ENCODE measurements around the gene CAPN14.

CAPN14 gene

GRCh38 chr2:31238906-31239592 lies 21.7 kb upstream of the CAPN14 start (continued):
- TF ChIP-seq, protein P1, sequence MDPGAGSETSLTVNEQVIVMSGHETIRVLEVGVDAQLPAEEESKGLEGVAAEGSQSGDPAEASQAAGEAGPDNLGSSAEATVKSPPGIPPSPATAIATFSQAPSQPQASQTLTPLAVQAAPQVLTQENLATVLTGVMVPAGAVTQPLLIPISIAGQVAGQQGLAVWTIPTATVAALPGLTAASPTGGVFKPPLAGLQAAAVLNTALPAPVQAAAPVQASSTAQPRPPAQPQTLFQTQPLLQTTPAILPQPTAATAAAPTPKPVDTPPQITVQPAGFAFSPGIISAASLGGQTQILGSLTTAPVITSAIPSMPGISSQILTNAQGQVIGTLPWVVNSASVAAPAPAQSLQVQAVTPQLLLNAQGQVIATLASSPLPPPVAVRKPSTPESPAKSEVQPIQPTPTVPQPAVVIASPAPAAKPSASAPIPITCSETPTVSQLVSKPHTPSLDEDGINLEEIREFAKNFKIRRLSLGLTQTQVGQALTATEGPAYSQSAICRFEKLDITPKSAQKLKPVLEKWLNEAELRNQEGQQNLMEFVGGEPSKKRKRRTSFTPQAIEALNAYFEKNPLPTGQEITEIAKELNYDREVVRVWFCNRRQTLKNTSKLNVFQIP (CRISPR knock-in tag; IDR thresholded peaks at IDR 0.05; ENCODE audit: borderline replicate concordance, low read depth), result no peak
- TF ChIP-seq ZC3H10 (CRISPR knock-in tag; IDR thresholded peaks at IDR 0.05), result no peak
- TF ChIP-seq TOX (CRISPR knock-in tag; IDR thresholded peaks at IDR 0.05; ENCODE audit: borderline replicate concordance), result no peak

DNA sequence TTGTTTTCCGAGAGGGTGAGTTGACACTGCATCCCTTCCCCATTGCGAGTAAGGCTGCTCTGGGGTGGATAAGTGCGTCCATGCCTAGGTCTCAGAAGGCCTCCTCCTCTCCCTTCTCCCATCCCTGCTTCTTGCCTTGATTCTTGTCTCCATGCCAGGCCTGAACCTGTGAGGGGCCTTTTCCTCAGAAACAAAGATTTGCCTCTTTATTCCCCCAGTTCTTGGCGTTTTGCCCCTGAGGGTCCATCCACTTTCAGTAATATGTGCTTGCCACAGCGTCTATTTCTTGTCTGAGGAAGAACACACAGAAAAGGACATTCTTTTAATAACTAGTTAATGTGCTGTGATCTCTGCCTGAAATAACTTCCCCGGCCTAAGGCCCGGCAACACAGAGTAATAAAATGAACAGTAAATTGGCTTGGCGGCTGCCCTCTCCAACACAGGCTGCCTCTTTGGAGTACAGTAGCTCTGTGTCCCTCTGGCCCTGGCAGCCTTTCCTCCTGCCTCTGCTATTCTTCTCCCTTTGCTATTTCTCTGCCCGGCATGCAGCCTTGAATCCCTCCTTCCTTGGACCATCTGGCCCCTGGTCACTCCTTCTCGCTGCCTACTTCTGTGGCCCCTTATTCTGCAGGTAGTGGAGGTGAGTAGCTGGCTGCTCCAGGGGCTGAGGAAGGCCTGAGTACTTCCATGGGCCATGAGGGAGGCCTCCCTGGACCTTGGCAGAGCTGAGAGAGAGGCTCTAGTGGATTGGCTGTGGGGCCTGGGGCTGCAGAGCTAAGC lies 21.0 kb upstream of the CAPN14 start:
- TF ChIP-seq ZC3H10 (CRISPR knock-in tag; IDR thresholded peaks at IDR 0.05) (no peak), ESRRG (CRISPR knock-in tag; IDR thresholded peaks at IDR 0.05) (no peak), CSDC2 (CRISPR knock-in tag; IDR thresholded peaks at IDR 0.05) (no peak), RARB (CRISPR knock-in tag; IDR thresholded peaks at IDR 0.05) (no peak), OSR1 (CRISPR knock-in tag; IDR thresholded peaks at IDR 0.05) (no peak), CREB5 (CRISPR knock-in tag; IDR thresholded peaks at IDR 0.05; ENCODE audit: low read depth) (no peak), SNAI2 (CRISPR knock-in tag; IDR thresholded peaks at IDR 0.05) (no peak), ZFP3 (CRISPR knock-in tag; IDR thresholded peaks at IDR 0.05) (no peak), CSRNP3 (CRISPR knock-in tag; IDR thresholded peaks at IDR 0.05) (no peak), PPARA (CRISPR knock-in tag; IDR thresholded peaks at IDR 0.05; ENCODE audit: borderline replicate concordance) (no peak), TSHZ2 (CRISPR knock-in tag; IDR thresholded peaks at IDR 0.05) (no peak), ARNTL (CRISPR knock-in tag; IDR thresholded peaks at IDR 0.05; ENCODE audit: borderline replicate concordance, low read depth) (no peak), BACH2 (CRISPR knock-in tag; IDR thresholded peaks at IDR 0.05; ENCODE audit: borderline replicate concordance) (no peak), ZNF70 (CRISPR knock-in tag; IDR thresholded peaks at IDR 0.05) (no peak), ZNF565 (CRISPR knock-in tag; conservative IDR thresholded peaks at IDR 0.05; ENCODE audit: low read depth) (no peak)
- TF ChIP-seq, protein P1 (CRISPR knock-in tag; IDR thresholded peaks at IDR 0.05; ENCODE audit: borderline replicate concordance, low read depth), result no peak
- TF ChIP-seq, protein P2, sequence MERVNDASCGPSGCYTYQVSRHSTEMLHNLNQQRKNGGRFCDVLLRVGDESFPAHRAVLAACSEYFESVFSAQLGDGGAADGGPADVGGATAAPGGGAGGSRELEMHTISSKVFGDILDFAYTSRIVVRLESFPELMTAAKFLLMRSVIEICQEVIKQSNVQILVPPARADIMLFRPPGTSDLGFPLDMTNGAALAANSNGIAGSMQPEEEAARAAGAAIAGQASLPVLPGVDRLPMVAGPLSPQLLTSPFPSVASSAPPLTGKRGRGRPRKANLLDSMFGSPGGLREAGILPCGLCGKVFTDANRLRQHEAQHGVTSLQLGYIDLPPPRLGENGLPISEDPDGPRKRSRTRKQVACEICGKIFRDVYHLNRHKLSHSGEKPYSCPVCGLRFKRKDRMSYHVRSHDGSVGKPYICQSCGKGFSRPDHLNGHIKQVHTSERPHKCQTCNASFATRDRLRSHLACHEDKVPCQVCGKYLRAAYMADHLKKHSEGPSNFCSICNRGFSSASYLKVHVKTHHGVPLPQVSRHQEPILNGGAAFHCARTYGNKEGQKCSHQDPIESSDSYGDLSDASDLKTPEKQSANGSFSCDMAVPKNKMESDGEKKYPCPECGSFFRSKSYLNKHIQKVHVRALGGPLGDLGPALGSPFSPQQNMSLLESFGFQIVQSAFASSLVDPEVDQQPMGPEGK (CRISPR knock-in tag; IDR thresholded peaks at IDR 0.05; ENCODE audit: borderline replicate concordance), result no peak

More for the DNA sequence above, 21.0 kb upstream of the CAPN14 start:
- ATAC-seq, result no peak
